Measurements from ENCODE around the gene MGST2.
"Not testable (repeated sequence)": the region's sequence is repeated elsewhere in the genome, so short reads cannot be mapped to it uniquely, and the experiment has no call there.

Gene MGST2

DNA sequence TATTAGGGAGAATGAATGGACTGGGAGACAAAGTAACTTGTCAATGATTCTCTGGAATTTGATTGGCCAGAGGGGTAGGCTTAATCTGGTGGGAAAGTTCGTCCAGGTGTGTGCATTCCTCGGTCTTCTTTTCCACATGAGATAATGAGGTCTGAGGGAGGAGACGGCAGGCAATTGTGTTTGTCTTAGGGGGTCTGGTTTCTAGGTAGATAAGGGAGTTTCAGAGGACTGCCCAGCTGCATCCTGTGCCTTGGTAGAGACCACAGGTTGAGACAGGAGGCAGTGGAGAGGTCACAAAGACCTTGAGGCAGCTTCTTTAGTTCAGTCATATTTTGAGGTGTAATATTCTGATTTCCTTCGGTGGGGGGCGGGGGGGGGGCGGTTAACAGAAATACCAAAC lies 4.3 kb downstream of the MGST2 start:
- no peak for DNase-seq (ENCODE audit: low read depth)

DNA sequence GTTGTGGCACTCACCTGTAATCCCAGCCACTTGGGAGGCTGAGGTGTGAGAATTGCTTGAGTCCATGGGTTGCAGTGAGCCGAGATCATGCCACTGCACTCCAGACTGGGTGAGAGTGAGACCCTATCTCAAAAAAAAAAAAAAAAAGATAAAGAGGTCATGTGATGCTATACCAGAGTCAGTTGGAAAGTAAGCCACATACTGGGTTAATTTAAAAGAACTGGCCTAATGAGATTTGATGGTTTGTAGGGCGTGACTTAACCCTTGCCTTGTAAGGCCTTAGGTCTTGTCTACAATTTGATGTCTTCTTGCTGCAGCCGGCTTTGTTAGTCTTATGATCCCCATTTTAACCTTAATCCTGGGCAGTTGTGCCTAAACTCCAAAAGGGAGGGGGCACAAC lies 5.2 kb downstream of the MGST2 start:
- DNase-seq (ENCODE audit: low read depth) = no peak

DNA sequence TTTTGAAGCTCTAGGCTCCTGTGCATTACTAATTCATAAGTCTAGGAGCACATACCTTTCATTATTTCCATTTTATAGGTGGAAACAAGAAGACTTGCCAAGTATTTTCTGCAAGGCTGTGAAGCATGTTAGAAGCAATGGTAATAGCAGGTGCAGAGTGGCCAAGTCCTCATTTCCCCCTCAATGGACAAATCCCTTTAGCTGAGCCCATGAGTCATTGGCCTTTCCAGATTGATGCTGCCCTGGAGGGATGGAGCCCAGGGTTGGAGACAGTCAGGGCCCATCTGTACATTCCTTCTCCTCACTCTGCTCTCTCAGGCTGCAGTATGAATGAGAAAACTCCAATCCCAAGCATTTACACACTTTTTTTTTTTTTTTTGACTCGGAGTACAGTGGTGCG lies 6.6 kb downstream of the MGST2 start:
- DNase-seq (ENCODE audit: low read depth) = no peak

DNA sequence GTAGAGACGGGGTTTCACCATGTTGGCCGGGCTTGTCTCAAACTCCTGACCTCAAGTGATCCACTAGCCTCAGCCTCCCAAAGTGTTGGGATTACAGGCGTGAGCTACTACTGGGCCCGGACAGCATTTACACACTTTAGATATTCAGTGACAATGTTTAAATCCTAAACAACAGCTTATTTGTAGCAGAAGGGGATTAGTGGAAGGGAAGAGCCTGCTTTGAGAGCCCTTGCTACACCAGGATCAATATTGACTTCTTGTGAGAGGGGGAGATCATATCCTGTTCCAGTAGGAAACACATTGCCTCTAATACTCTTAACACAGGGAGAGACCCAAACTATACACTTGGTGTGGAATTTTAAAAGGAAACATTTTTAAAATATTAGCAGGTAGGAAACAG lies 7.1 kb downstream of the MGST2 start:
- no peak for DNase-seq (ENCODE audit: low read depth)

DNA sequence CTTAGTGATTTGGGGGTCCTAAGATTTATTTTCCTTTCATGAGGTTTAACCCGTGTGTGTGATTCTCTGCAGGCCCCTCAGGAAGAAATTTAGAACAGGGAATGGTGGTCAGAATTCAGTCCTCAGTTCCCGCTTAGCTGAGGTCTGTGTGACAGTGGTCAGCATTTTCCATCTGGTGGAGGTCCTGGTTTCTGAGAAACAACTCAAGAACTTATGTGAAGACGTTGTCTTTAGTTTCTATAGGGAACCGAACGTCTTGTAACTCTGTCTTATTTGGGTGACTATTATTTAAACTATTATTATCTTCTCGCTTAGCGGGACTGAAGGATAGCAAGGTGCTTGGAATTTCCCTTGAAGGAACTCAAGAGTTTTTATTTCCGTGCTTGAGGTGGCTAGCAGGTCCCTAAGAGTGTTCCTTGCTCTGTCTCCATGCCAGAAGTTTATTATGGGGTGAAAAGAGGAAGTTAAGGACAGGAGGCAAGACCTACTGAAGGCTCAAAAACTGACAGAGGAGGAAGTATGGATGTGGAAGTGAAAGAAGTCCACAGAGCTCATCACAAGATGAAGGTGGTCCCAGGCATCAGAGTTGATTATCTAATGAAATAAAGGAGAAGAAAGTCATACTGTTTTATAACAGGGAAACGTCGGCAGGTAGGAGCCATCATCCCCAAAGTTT lies 9.4 kb downstream of the MGST2 start:
- DNase-seq (ENCODE audit: low read depth) = no peak

- DNase-seq (ENCODE audit: low read depth) = no peak
Observed at GRCh38 chr4:139675651-139676050, 10.0 kb downstream of the MGST2 start.

DNA sequence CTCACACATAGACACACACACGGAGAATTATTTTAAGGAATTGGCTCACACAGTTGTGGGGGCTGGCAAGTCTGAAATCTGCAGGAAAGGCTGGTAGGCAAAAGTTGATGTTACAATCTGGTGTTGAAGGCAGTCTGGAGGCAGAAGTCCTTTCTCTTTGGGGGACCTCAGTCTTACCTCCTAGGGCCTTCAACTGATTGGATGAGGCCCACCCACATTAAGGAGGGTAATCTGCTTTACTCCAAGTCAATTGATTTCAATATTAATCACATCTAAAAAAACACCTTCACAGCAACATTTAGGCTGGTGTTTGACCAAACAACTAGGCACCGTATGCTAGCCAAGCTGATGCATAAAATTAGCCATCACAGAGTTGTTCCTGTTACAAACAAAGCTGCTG lies 10.7 kb downstream of the MGST2 start:
- no peak for DNase-seq (ENCODE audit: low read depth)

- no peak for DNase-seq (ENCODE audit: low read depth)
Observed at GRCh38 chr4:139676913-139677585, 11.4 kb downstream of the MGST2 start.

DNA sequence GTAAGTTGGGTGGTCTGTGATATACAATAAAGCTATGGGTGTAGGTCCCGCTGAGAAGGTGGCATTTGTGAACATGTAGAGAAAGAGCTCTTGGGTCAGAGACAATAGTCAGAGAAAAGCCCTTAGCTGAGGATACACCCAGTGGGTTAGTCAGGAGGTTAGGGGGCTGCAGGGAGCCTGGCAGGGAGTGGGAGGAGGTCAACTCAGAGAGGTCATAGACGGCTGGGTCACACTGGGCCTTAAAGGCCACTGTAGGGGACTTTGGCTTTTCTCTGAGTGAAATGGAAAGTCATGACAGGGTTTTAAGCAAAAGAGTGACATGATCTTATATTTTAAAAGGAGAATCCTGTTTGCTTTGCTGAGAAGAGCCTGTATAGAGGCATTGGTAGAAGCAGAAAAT lies 16.7 kb downstream of the MGST2 start:
- DNase-seq (ENCODE audit: low read depth) = no peak

- no peak for DNase-seq (ENCODE audit: low read depth)
Observed at GRCh38 chr4:139682741-139683151, 17.1 kb downstream of the MGST2 start.

DNA sequence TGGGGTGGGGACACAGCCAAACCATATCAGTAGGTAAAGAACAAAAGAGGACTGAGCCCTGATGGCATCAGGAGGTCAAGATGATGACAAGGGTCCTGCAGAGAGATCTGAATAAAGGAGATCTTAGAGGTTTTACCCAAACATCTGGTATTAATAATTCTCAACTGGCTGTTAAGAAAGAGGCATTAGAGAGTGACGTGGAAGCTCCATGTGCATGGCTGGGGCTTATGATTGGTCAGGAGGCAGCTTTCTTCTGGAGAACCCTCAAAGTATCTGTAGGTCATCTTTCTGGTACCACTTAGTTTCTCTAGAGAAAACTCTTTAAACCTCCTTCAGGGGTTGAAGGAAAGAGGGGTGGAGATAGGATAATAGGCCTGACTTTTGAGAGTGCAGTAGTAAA lies 18.7 kb downstream of the MGST2 start:
- DNase-seq (ENCODE audit: low read depth) = no peak

GRCh38 chr4:139685180-139685579 lies 19.6 kb downstream of the MGST2 start:
- no peak for DNase-seq (ENCODE audit: low read depth)

GRCh38 chr4:139686130-139686529 lies 20.5 kb downstream of the MGST2 start:
- no peak for DNase-seq (ENCODE audit: low read depth)

GRCh38 chr4:139686988-139687387 lies 21.4 kb downstream of the MGST2 start:
- DNase-seq (ENCODE audit: low read depth) = no peak

DNA sequence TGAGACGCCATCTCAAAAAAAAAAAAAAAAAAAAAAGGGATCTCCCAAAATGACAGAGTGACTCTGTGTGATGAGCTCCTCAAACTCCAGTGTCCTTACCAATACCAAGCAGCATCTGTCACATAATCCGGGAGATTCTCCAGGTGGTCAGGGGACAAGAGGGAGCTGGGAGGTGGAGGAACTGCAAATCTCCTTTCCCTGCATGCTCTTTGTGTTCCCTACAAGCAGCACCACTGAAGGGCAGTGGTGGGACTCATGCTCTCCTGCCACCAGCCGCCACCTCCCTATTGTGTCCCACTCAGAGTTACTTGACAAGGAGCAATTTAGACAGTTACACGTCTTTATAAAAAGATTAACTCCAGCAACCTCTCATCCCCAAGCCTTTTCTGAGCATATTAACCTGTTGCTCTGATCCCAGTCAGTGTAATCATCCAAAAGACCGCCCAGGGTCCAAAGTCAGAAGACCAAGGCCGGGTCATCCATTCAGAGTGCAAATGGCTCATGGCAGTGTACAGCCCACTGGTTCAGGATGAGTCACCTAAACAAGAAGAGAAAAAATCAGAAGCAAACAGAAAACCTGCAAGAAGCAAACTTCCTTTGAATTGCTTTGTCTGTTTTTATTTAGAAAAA lies 23.6 kb downstream of the MGST2 start:
- no peak for DNase-seq (ENCODE audit: low read depth)

GRCh38 chr4:139690419-139690818 lies 24.8 kb downstream of the MGST2 start:
- DNase-seq (ENCODE audit: low read depth) = no peak

GRCh38 chr4:139692309-139693012 lies 26.8 kb downstream of the MGST2 start:
- no peak for DNase-seq (ENCODE audit: low read depth)

- DNase-seq (ENCODE audit: low read depth) = no peak
Observed at GRCh38 chr4:139694522-139695107, 29.0 kb downstream of the MGST2 start.

DNA sequence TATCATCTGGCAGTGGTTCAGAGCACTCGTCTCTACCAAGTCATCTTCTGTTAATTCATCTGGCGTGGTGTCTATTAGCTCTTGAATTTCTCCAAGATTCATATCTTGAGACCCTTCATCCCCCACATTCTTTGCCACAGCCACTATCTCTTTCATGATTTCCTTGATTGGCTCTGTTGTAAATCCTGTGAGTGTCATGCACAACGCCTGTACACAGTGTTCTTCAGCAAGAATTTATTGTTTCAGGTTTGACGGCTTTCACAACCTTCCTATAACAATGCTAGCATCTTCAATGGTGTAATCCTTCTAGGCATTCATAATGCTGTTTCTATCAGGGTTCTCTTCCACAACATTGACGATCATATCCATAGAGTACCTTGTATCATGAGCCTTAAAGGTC lies 30.9 kb downstream of the MGST2 start:
- no peak for DNase-seq (ENCODE audit: low read depth)

DNA sequence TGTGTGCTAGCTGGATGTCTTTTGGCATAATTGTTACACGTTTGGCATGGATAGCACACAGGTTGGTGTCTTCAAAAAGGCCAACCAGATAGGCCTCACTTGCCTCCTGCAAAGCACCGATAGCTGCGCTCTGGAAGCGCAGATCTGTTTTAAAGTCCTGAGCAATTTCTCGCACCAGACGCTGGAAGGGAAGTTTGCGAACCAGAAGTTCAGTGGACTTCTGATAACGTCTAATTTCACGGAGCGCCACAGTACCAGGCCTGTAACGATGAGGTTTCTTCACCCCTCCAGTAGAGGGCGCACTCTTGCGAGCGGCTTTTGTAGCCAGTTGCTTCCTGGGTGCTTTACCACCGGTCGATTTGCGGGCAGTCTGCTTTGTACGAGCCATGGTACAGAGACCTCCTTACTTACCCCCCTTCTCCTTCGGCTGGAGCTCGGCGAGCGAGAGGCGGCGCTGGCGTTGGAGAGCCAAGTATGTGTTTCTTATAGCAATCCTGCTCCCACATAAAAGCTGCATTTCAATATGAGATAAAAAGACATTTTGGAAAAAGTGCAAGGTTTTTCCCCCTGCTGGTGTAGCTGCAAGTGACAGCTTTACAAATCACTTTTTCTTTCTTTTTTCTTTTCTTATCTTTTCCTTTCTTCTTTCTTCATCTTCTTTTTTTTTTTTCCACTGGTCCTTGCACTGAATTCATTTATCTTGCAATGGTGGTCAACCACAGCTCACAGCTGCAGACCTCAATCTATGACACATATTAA lies 32.7 kb downstream of the MGST2 start:
- DNase-seq (ENCODE audit: low read depth) = not testable (repeated sequence)

DNA sequence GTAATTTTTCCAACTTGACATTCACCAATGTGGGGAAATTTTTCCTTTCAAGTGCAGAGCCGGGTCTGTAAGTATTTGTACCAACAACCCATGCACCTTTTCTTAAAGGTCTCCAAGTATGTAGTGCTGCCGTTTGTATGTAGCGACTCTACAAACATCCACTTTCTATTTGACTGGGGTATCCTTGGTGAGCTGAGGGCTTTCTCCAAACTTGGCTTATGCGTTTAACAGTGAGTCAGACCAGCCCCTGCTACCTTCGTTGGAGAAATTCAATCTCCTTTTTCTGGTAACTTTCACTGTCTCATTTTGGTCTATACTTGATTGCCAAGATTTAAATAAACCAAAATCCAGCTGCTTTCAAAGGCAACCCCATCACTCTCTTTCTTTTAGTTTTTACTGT lies 34.9 kb downstream of the MGST2 start:
- DNase-seq (ENCODE audit: low read depth) = no peak
